RPMI8226 (cell line): Measurements from ENCODE around the gene TEAD4.
"Not testable (repeated sequence)": the region's sequence is repeated elsewhere in the genome, so short reads cannot be mapped to it uniquely, and the experiment has no call there.

ENCODE experiments used
- DNase-seq: peaks from one replicate; pipeline ENCODE4 v3.0.0-alpha.2; 2015

TEAD4 gene

GRCh38 chr12:3054374-3054773 lies 95.2 kb downstream of the TEAD4 start:
- DNase-seq: no peak

GRCh38 chr12:3055026-3055703 lies 96.0 kb downstream of the TEAD4 start:
- no peak for DNase-seq

DNA sequence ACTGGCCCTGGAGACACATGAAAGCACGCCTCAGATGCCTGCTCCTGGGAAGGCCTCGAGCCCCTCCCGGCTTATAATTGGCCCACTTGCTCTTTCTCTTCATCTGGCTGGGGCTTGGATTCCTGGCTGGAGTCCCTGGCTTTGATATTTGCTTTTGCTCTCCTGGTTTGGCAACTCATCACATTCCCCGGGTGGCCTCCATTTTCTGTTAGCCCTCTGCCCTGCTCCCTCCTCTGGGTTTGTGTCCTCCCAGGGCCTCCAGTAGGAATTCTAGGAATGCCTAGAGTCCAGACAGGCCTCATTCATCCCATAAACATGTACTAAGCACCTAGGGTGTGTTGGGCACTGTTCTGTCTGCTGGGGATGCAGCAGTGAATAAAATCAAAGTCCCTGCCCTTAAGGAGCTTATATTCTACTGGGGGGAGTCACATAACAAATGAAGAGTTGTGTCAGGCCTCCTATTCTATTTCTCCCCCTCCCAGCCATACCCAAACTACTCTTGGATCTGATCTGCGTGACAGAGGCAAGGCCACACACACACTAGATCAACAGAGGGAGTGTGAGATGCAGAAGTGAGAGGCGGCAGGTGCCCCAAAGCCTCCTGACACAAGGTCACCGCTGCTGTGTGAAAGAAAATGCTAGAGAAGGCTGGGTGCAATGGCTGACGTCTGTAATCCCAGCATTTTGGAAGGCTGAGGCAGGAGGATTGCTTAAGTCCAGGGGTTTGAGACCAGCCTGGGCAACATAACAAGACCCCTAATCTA lies 96.7 kb downstream of the TEAD4 start:
- DNase-seq: no peak

DNA sequence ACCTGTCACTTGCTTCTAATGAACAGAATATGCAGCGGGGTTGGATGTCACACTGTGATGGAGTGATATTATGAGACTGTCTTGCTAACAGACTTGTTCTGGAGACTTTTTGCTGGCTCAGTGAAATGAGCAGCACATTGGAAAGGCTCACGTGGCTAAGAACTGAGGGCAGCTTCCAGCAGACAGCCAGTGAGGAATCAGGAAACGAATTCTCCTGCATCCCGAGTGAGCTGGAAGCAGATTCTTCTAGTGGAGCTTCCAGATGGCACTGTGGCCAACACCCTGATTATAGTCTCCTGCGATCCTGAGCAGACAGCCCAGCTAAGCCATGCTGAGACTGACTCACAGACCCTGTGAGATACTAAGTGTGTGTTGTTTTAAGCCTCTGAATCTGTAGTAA lies 101.9 kb downstream of the TEAD4 start:
- no peak for DNase-seq

DNA sequence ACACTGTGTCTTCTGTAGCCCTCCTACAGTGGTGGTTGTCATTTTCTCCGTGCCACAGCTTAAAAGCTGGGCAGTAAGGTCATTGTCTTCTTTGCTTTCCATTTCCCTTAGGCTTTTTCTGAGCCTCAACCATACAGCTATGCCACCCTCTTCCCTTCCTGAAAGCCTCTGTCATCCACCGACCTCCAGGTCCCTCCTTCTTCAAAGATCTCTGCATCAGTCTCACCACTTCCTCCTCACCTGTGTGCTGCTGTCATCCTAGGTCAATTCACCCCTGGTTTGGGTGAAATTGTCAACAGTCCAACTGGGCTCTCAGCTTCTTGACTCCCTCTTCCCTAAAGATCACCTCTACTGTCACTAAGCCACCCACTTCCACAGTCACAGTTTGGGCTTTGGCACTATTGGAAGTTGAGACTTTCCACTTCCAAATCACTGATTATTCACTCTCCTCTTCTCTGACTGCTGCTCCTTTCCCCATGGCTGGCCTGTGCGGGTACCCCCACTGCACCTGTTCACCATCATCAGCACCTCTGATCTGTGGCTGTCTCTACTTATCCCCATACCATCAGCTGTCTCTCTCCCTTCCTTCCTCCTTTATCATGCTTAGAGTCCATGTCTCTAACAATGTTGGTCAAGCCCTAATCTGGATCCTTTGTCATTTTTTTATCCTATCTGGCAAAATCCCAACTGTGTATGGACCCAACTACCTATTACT lies 102.5 kb downstream of the TEAD4 start:
- DNase-seq: no peak

DNA sequence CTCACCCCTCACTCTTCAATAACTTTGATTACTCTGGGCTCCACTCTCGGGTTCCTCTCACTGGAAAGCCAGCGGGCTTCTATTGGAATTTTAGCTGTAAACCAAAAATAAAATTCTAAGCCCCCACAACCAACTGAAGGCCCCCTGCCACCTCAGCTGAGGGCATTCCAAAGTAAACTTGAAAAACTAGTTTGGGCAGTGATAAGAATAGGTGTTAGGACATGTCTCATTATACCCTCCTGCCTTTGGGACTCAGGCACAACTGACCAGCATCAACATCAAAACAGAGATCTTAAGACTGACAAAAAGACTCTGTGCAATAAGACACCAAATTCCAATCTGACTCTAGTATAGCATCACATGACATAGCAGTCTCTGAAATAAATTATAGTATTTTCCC lies 106.1 kb downstream of the TEAD4 start:
- no peak for DNase-seq

DNA sequence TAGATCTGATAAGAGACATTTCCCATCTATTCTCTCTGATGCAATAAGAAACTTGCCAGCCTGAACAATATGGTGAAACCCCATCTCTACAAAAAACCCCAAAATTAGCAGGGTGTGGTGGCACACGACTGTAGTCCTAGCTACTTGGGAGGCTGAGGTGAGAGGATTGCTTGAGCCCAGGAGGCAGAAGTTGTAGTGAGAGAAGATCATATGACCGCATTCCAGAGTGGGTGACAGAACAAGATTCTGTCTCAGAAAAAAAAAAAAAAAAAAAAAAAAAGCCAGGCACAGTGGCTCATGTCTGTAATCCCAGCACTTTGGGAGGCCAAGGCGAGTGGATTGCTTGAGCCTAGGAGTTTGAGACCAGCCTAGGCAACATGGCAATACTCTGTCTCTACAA lies 106.6 kb downstream of the TEAD4 start:
- not testable (repeated sequence) for DNase-seq

DNA sequence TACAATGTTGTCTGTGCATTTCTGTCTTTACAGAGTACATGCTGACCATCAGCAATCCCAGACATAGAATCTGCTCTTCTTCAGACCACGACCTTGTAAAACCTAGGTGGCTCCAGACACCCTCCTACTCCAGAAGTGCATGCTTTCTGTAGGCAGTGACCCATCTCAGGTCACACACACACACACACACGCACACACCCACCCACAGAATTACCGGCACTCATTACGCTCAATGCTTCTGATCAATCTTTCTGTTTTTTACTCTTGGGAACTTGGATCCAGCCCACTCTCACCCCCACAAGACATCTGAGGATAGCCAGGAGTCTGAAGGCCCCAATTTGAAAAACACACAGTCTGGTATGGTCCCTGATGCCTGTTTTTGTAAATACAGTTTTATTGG lies 110.5 kb downstream of the TEAD4 start:
- DNase-seq: no peak

- DNase-seq: no peak
These were observed 111.9 kb downstream of the TEAD4 start for GRCh38 chr12:3071107-3071506.

DNA sequence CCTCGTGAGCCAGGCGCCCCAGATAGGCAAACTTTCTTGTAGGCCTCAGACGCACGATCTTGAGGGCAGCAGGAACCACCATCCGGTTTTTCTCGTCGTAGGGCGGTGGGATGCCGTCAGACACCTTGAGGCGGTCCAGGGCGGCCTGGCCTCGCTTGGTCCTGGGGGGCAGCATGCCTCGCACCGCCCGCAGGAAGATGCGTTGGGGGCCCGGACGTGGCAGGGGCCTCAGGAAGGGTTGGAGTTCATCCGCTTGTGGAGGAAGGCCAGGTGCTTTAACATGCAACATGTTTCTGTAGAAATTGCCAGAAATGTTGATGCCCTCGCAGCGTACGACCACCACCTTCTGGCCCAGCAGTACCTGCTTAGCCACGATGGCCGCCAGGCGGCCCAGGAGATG lies 112.5 kb downstream of the TEAD4 start:
- no peak for DNase-seq

GRCh38 chr12:3073438-3074250 lies 114.4 kb downstream of the TEAD4 start:
- DNase-seq: peak; percentile 85

- DNase-seq: no peak
These were observed 116.1 kb downstream of the TEAD4 start for GRCh38 chr12:3075315-3075714.

- DNase-seq: peak; percentile 78
These were observed 117.8 kb downstream of the TEAD4 start, which contains the start of gene TSPAN9 for GRCh38 chr12:3076730-3077571. Gene TSPAN9 (plus strand): TSS chr12:3077379. CDS start chr12:3201194, 123,815 bp downstream.

DNA sequence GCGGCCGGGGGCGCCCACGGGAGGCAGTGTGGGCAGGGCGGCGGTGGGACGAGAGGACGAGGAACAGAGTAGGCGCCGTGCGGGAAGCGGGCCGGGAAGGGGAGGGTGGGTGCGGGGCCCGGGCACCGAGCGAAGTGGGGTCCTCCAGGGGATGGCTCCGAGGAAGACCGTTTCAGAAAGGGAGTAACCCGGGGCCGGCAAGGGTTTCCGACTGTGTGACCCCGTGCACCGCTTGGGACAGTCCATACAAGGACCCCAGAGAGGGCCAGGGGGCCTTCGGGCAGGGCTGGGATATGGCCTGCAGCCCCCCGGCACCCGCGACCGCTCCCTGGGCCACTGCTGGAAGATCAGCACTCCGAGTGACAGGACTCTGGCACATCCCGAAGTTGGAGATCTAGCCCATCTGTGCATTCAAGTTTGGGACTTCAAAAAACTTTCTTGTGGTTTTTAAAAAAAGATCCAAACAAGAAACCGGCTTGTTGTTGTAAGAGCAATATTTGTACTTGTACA lies 118.4 kb downstream of the TEAD4 start:
- DNase-seq: no peak

DNA sequence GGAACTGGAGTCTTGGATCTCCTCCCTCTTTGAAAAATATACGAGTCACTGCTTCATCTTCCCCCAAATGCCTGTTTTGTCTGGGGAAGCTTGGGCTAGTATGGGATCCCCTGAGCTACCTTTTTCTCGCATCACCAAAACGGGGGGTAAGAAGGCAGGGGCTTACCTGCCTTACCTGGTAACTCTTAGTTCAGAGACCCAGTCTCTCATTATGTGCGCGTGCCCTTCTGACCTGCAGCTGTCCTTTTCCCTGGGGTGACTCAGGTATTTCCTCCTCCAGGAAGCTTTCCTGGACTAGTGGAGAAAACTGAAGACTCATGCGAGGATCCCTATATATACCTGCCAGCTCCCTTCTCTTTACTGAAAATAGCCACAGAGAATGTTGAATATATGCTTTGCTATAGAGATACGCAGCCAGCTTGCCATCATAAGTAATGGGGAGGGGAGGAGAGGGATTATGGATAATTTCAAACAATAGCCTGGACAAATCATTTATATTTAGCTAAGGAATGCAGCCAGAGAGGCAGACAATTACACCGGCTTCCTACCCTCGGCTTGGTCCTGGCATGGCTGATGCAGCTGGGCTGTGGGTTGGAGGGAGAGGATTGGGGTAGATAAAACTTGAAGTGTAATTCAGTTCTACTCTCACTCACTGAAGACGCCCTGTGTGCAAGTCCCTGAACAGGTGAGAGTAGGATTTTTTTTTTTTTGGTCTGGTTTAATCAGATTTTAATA lies 119.1 kb downstream of the TEAD4 start:
- DNase-seq: no peak

DNA sequence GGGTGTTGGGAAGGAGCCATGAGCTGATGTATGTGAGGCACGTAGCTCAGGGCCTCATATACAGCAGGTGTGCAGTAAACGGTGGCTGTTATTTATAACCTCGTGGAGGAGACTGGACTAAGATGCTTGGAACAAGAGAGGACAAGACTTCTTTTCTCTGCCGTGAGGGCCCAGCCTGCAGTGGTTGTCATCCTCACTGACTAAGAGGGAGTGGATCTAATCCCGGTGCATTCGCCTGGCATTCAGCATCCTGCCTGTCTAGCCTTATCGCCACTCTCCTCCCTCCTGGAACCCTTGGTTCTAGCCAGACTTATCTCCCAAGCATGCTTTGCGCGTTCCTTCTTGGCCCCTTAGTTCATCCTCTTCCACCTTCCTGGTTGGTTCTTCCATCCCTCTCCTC lies 121.9 kb downstream of the TEAD4 start:
- peak; percentile 26 for DNase-seq

DNA sequence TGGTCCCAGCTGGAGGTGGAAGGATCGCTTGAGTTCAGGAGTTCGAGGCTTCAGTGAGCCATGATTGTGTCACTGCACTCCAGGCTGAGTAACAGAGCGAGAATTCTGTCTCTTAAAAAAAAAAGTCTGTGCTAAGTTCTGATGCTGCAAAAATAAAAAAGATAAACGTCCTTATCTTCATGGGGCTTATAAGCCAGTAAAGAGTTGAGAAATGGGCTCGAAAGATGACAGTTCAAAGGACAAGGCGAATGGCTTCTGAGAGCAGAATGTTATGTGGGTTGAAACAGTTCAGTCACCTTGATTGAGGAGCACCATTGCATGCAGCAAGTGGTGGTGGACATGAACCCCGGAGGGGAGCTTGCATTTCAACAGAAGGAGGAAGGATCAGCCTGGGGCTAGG lies 122.7 kb downstream of the TEAD4 start:
- no peak for DNase-seq

DNA sequence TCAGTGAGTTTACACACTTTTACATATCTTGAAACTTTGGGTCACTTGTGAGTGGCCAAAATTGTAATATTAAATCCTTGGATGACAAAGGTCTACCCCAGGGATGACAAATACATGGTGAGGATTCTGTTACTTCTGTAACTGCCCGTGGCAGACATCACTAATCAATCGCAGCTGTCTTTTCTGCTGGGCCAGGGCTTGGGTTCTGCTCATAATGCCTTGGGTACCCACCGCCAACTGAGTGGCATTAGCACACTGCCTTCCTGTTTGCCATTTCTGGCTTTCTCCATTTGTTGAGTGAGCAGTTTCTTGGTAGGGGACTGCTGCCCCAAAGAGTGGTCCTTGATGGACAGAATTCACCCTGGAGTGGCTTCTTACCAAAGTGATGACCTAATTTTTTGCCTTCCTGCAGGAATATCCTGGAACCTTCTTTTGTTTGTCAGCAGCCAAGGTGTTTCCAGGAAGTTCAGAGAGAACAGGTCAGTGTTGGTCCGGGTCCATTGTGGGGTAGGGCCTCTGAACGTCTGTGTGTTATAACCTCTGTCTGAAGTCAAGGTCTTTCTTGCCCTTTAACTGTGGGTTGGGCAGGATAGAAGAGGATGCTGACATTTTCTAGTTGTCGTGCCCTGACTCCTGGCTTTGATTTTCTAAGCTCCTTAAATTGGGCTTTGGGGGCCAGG lies 124.2 kb downstream of the TEAD4 start:
- no peak for DNase-seq

GRCh38 chr12:3083921-3084347 lies 124.7 kb downstream of the TEAD4 start:
- DNase-seq: no peak

GRCh38 chr12:3084742-3085141 lies 125.5 kb downstream of the TEAD4 start:
- no peak for DNase-seq
